Tibial nerve (tissue), 4 donors: ENCODE measurements around the gene SRP9. TPM values are rescaled to one million over a fixed set of nuclear protein-coding genes. Genes with fewer than 3 reads are reported as not detected.

Experiments used
- DNase-seq, 2 donors: peaks; one replicate each; pipeline ENCODE4 v3.0.0-alpha.2; 2019; ENCODE audit warnings: low spot score in 2 of 2
- H3K27ac ChIP-seq, 4 donors: fragments of 200-600 bp; sonication (generic) in 3 of 4; one replicate each; pipeline ENCODE4 v1.5.1; 2017 to 2019; ENCODE audit warnings: mild to moderate bottlenecking in 1 of 4
- H3K27me3 ChIP-seq, 2 donors: fragments of 200-600 bp; sonication (generic) in 1 of 2; one replicate each; pipeline versions ENCODE4 v1.5.1 to v1.6.0; 2017 to 2019
- H3K36me3 ChIP-seq, 3 donors: fragments of 200-600 bp; sonication (generic); one replicate each; pipeline ENCODE4 v1.5.1; 2018 to 2019
- H3K4me1 ChIP-seq, 4 donors: fragments of 200-600 bp; sonication (generic) in 3 of 4; one replicate each; pipeline ENCODE4 v1.5.1; 2017 to 2019
- H3K4me3 ChIP-seq, 4 donors: fragments of 200-600 bp; sonication (generic) in 3 of 4; one replicate each; pipeline ENCODE4 v1.5.1; 2017 to 2019; ENCODE audit warnings: mild to moderate bottlenecking in 1 of 4, moderate library complexity in 1 of 4
- H3K9me3 ChIP-seq, 4 donors: fragments of 200-600 bp; sonication (generic) in 3 of 4; one replicate each; pipeline ENCODE4 v1.5.1; 2017 to 2019
- CTCF ChIP-seq, 5 experiments: fragments of 200-600 bp in 3 of 5; fragments of 450-650 bp in 2 of 5; sonication (generic) in 3 of 5; IDR thresholded peaks; one replicate each; pipeline ENCODE4 v1.5.1; 2016 to 2019; ENCODE audit warnings: antibody characterized with exemption in 5 of 5, mild to moderate bottlenecking in 3 of 5, moderate library complexity in 2 of 5
- EP300 ChIP-seq, 2 donors: sonication (generic); formaldehyde crosslinking; IDR thresholded peaks; one replicate each; pipeline ENCODE4 v1.6.1; 2017; ENCODE audit warnings: antibody characterized with exemption in 2 of 2, mild to moderate bottlenecking in 1 of 2
- POLR2A ChIP-seq, 2 donors: fragments of 450-650 bp; IDR thresholded peaks; one replicate each; pipeline ENCODE4 v1.6.1; 2017; ENCODE audit warnings: antibody characterized with exemption in 2 of 2, mild to moderate bottlenecking in 2 of 2, moderate library complexity in 2 of 2
- WGBS, 2 donors: methylation state at CpG; one replicate each; pipeline ENCODE4 v1.1.5; 2018; 5-methylcytosine and 5-hydroxymethylcytosine counted together
- total RNA-seq, 4 donors: library from RNA; depleted of rRNA; stranded (reverse); fragments of >200 nt; gene quantifications; one replicate each; pipeline ENCODE4 v1.1.0, GENCODE V29; 2016

The SRP9 gene, protein sequence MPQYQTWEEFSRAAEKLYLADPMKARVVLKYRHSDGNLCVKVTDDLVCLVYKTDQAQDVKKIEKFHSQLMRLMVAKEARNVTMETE
- total RNA-seq = 100 to 1,000 TPM; 130 to 178 (median 146) TPM

DNA sequence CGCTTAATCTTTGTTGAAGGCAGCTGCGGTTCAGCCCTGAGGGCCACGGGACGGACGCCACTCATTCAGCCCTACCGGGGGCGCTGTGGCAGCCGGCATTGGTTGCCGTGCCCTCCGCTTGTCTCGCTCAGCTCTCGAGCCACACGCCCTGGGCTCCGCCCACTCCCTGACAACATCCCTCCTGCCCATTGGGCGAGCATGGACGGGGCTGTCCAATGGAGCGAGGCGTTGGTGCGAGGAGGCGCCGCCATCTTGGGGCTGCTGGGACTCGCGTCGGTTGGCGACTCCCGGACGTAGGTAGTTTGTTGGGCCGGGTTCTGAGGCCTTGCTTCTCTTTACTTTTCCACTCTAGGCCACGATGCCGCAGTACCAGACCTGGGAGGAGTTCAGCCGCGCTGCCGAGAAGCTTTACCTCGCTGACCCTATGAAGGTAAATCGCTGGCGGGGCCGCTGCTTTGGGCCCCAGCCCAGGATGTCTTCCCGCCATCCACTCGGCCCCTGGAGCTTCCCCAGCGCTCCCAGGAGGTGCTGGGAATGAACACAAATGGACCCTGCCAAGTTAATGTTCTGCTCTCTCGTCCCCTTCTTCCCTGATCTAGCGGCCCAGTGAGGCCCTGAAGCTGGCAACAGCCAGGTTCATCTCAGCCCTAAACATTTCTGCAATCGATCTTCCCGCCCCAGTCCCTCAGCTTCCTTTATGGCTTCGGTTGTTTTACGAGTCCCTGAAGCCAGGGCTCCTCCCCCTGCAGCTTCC is at the start of gene SRP9:
TSS of gene SRP9 (plus strand) at position 244 of the 754 bp plus-strand sequence. CDS start at position 359, 115 bp downstream.
- TF ChIP-seq POLR2A (IDR thresholded peaks at IDR 0.05) = peak; percentile 72 to 85
- TF ChIP-seq EP300 (IDR thresholded peaks at IDR 0.05) = peak in 1 of 2 donors; percentile 97
- TF ChIP-seq CTCF (IDR thresholded peaks at IDR 0.05) = peak; percentile 89 to 96 (median 95)
- 0 to 3% methylated on average over 20 to 44 of the region's 46 CpGs for WGBS, 2 donors
- no peaks in the 10 kb centered on the region for H3K9me3 ChIP-seq
- peaks cover 0 to 6% (median 0%) of the 10 kb centered on the region in 3 donors for H3K36me3 ChIP-seq
- H3K4me1 ChIP-seq = peaks cover 0 to 64% (median 34%) of the 10 kb centered on the region in 4 donors
- no peaks in the 10 kb centered on the region for H3K27me3 ChIP-seq
- peak within 1 kb of the TSS; percentile 47 to 90 (median 82) for H3K4me3 ChIP-seq
- peak within 1 kb of the TSS; percentile 76 to 96 (median 96) for H3K27ac ChIP-seq
- peak; percentile 97 for DNase-seq

- no peak overlapping the region for H3K4me3 ChIP-seq
- H3K9me3 ChIP-seq = no peaks in the 10 kb centered on the region
- TF ChIP-seq CTCF (IDR thresholded peaks at IDR 0.05) (no peak), EP300 (IDR thresholded peaks at IDR 0.05) (no peak), POLR2A (IDR thresholded peaks at IDR 0.05) (no peak)
- no peak overlapping the region for H3K27ac ChIP-seq
- H3K27me3 ChIP-seq = no peaks in the 10 kb centered on the region
- DNase-seq = no peak
- no peaks in the 10 kb centered on the region for H3K36me3 ChIP-seq
- H3K4me1 ChIP-seq = peaks cover 0 to 21% (median 5%) of the 10 kb centered on the region in 4 donors
Observed at GRCh38 chr1:225731491-225731890, 46.1 kb upstream of the SRP9 start.

DNA sequence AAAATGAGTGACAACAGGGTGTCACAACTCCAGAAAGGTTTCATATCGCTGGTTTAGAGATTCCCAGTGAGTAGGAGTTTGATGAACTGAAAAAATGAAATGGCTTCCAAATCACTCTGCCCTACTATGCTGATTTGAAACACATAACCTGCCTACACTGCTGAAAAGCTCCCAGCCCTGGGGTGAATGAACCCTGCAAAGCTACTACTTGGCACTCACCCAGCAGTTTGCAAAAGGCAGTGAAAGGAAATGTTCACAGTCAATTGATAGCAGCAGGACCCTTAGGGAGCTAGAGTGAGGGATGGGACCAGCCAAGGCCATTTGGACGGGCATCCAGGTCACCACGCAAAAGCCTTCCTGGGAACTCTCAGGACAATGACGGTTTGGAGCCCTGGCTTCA is 44.4 kb upstream of the SRP9 start:
- WGBS, 2 donors = 59 to 63% methylated on average over 4 of the region's 4 CpGs
- no peaks in the 10 kb centered on the region for H3K9me3 ChIP-seq
- H3K36me3 ChIP-seq = no peaks in the 10 kb centered on the region
- no peaks in the 10 kb centered on the region for H3K27me3 ChIP-seq
- no peak for TF ChIP-seq POLR2A (IDR thresholded peaks at IDR 0.05)
- no peak for TF ChIP-seq CTCF (IDR thresholded peaks at IDR 0.05)
- TF ChIP-seq EP300 (IDR thresholded peaks at IDR 0.05) = no peak
- peaks cover 3 to 29% (median 13%) of the 10 kb centered on the region in 4 donors for H3K4me1 ChIP-seq
- DNase-seq = no peak
- H3K4me3 ChIP-seq = no peak overlapping the region
- H3K27ac ChIP-seq = no peak overlapping the region

DNA sequence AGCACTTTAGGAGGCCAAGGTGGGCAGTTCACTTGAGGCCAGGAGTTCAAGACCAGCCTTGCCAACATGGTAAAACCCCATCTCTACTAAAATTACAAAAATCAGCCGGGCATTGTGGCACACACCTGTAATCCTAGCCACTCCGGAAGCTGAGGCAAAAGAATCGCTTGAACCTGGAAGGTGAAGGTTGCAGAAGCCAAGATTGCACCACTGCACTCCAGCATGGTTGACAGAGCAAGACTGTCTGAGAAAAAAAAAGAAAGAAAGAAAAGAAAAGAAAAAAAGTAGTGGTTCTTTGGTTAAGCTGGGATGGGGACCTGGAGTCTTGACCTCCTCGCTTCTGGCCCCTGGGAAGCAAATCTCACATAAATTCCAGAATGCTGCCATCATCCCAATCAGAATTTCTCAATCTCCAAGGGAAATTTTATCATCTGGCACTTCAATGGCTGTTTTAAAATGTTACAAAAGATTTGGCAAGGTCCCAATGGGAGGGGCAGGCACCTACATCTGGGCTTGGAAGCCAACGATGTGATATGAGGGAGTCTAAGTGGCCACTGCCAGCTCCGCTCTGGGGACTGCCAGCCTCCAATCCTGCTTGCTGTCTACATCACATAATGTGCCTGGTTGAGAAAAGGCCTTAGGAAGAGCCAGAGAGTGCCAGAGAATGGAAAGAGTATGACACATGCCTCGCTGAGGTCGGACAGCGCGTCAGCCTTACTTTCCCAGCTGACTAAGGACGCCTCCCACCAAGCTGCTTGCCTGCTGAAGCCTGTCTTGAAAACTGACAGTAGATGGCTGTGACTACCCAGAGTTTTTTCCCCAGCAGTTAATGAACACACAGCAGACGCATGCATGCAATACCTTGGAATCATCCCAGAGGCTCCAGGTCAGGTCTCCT is 42.1 kb upstream of the SRP9 start:
- Histone ChIP-seq H3K36me3 (no peaks in the 10 kb centered on the region), H3K27ac (peak overlapping the region in 2 of 4 donors; percentile 71 to 86), H3K4me1 (peaks cover 3 to 29% (median 13%) of the 10 kb centered on the region in 4 donors), H3K27me3 (no peaks in the 10 kb centered on the region), H3K9me3 (no peaks in the 10 kb centered on the region), H3K4me3 (no peak overlapping the region)
- peak; percentile 50 to 62 for DNase-seq
- 61 to 62% methylated on average over 12 of the region's 12 CpGs for WGBS, 2 donors
- TF ChIP-seq EP300 (IDR thresholded peaks at IDR 0.05) (peak; percentile 47 to 82), CTCF (IDR thresholded peaks at IDR 0.05) (no peak)
